ENCODE data around the gene EFNA5.

GRCh38 chr5:107468276-107468675 is 202.5 kb downstream of the EFNA5 start:
- TF ChIP-seq GATA3 (IDR thresholded peaks at IDR 0.05; ENCODE audit: low read depth, low read length) (no peak), GATA2 (IDR thresholded peaks at IDR 0.05; ENCODE audit: low read depth, low read length) (no peak)

All from SH-SY5Y (cell line).